ENCODE results near the gene PPM1N.
A peak's percentile ranks its signal among the peaks of the same experiment; 100 is the strongest.

PPM1N gene

DNA sequence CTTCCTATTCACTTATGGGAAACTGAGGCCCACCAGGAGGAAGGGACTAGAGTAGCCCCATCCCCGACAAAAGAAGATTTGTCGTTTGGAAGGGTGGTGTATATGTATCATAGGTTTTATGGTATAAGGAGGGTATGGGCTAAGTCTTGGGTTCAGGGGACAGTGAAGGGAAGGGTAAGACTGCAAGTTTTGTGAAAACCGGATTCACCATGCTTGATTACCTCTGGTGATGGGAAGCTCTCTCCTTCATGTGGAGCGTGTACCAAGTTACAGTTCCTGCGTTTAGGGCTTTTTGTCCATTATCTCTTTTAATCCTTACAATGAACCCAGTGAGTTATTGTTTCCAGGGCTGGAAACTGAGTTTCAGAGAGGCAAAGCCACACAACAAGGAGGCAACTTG is 12.8 kb downstream of the PPM1N start:
- DNase-seq = no peak

DNA sequence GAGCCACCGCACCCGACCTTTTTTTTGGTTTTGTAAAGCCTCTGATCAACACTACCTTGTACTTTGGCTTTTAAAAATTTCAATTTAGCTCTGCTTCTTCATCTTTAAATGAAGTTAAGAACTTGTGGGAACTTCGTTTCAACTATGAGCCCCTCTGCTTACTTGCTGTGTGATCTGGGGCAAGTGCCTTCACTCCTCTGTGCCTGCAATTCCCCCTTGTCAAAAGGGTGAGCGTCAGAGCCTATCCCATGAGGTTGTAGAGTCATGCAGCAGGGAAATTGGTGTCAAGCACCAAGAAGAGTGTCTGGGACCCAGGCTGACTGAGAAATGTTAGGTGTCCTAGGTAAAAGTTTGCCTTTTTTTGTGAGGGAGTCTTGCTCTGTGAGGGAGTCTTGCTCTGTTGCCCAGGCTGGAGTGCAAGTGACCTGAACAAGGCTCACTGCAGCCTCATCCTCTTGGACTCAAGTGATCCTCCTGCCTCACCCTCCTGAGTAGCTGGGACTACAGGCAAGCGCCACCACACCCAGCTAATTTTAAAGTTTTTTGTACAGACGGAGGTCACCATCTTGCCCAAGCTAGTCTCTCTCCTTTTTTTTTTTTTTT is 14.7 kb downstream of the PPM1N start:
- no peak for DNase-seq

DNA sequence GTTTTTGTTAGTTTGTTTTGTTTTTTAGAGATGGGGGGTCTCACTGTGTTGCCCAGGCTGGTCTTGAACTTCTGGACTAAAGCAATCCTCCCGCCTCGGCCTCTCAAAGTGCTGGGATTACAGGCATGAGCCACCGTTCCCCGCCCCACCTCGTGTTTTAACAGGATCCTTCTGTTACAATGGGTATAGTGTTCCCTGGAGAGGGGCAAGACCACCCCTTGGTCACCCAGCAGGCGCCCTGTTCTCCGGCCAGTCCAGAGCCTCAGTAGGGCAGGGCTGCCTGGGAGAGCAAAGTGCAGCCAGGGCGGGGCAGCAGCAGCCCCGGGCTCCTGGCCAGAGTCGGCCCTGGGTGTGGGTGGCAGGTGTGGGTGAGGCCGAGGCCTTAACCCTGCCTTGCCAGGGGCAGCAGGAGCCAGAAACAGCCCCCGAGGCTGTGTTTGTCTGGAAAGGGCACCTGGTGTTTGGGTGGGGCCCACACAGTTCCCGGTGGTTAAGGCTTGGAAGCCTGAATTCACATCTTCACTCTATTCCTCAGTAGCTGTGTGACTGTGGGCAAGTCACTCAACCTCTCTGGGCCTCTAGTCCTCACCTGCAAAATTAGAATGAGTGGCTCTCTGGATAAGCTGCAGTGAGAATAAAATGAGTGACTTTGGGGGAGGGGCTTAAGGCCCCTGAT is 16.3 kb downstream of the PPM1N start:
- DNase-seq = no peak

DNA sequence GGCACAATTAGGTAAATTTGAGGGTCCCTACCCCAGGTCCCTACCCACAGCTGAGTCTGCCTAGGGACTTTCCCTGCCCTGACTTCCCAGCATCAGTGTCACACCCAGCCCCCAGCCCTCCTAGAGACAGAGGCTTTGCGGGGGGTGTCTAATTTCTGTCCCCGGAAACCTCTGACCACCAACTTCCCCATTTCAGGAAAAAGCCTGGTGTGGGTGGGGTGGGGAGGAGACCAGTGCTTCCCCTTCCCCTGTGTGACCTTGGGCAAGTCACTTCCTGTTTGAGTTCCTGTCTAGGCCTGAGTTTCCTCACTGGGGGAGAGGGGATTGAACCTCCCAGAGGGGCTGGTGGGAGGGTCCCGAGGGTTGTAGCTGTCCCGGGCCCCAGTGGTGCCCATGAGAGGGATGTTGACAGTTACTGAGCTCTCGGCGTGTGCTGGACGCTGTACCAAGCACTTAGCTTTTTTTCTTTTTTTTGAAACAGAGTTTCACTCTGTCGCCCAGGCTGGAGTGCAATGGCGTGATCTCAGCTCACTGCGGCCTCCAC is 16.9 kb downstream of the PPM1N start:
- DNase-seq = no peak

DNA sequence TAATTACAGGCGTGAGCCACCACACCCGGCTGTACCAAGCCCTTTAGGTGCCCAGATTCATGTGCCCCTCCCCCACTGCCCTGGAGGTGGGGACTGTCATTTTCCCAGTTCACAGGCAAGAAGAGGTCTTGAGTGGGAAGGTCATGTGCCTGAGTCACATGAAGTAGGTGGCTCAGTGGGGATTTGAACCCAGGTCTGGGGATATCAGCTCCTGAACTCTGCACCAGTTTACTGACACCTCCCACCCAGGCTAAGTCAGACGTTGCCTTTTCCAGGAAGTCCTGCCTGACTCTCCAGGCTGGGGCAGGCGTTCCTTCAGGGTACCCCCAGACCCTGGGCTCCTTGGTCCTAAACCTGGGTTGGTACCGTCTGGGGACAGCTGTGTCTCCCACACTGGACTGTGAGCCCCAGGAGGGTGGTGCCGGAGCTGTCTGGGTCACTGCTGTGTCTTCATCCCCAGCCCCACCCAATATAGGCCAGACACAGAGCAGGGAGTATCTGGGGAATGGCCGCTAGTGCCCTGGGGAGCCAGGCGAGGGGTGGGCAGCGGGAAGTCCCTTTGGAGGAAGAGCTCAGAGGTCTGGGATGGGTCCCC is 17.7 kb downstream of the PPM1N start:
- DNase-seq = no peak

DNA sequence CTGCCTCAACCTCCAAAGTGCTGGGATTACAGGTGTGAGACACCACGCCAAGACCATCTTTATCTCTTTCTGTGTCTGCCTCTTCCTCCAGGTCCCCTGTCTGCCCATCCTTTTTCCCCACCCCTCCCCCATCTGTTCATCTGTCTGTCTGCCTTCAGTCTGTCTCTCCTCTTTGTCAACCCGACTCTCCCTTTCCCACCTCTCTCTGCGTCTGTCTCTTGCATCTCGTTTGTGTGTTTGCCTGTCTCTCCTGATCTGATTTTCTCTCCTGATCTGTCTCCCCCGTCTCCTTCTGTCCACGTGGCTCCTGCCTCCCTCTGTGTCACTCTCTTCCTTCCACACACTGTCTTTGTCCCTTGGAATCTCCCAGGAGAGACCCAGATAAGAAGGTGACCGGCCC is 19.0 kb downstream of the PPM1N start:
- no peak for DNase-seq

DNA sequence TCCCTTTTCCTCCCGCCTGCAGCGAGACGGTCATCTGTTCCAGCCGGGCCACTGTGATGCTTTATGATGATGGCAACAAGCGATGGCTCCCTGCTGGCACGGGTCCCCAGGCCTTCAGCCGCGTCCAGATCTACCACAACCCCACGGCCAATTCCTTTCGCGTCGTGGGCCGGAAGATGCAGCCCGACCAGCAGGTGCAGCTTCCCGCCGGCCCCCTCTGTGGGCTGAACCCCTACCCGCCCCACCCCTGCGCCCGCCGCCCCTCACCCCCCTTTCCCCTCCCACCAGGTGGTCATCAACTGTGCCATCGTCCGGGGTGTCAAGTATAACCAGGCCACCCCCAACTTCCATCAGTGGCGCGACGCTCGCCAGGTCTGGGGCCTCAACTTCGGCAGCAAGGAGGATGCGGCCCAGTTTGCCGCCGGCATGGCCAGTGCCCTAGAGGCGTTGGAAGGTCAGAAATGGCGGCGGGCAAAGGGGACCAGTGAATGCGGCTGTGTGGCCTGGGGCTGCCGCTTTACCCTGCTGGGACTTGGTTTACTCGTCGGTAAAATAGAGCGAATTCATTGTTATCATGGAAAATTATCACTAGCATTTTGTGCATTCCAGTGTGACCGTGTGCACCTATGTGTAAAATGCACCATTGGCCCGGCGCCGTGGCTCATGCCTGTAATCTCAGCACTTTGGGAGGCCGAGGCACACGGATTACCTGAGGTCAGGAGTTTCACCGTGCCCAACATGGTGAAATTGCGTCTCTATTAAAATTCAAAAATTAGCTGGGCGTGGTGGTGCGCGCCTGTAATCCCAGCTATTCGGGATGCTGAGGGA is 19.6 kb downstream of the PPM1N start:
- no peak for DNase-seq

DNA sequence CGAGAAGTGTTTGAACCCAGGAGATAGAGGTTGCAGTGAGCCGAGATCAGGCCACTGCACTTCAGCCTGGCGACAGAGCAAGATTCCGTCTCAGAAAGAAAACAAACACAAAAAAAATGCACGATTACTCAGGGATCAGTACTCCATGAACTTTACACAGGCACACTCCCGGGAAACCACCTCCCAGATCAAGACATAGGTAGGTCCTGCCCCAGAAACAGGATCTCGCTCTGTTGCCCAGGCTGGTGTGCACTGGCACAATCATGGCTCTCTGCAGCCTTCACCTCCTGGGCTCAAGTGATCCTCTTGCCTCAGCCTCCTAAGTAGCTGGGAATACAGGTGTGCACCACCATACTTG is 20.2 kb downstream of the PPM1N start:
- DNase-seq = no peak

DNA sequence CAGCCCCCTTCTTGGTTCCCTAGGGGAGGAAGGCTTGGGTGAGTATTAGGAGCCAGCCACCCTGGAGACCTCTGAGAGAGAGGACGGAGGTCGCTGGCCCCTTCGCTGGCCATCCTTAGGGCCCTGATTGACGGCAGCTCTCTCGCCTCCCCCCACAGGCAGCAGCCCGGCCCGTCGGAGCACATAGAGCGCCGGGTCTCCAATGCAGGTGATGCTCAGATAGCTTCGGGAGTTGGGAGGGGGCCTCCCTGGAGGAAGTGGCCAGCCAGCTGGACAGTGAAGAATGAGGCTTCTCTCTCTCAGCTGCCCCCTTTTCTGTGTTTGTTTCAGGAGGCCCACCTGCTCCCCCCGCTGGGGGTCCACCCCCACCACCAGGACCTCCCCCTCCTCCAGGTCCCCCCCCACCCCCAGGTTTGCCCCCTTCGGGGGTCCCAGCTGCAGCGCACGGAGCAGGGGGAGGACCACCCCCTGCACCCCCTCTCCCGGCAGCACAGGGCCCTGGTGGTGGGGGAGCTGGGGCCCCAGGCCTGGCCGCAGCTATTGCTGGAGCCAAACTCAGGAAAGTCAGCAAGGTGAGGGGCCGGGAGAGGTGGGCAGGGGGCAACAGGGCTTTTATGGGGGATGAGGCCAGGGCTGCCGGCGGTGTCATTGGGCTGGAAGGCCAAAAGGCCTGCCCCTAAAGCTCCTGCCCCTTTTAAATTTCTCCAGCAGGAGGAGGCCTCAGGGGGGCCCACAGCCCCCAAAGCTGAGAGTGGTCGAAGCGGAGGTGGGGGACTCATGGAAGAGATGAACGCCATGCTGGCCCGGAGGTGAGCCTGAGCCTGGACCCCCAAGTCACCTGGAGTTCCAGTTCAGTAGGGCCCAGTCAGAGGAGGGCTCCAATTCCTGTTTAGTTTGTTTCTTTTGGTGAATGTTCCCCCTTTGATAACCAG is 24.0 kb downstream of the PPM1N start:
- DNase-seq = no peak

DNA sequence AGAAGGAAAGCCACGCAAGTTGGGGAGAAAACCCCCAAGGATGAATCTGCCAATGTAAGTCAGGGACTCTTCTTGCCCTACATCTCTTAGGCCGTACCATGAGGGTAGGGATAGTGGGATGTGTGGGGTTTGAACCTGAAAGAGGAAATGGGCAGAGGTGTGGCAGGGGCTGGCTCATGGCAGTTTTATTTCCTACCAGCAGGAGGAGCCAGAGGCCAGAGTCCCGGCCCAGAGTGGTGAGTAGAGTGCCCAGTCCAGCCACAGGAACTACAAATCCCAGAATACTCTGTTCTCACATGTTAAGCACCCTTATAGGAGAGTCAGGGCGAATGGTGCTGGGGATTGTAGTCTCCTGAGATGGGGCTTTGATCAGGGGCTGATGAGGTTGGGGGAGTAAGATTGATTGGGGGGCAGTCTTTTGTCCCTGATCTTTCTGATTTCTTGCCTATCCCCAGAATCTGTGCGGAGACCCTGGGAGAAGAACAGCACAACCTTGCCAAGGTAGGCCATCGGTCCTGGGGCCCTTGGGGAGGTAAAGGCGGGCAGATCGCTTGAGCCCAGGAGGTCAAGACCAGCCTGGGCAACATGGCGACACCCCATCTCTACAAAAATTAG is 25.5 kb downstream of the PPM1N start:
- peak; percentile 57 for DNase-seq

DNA sequence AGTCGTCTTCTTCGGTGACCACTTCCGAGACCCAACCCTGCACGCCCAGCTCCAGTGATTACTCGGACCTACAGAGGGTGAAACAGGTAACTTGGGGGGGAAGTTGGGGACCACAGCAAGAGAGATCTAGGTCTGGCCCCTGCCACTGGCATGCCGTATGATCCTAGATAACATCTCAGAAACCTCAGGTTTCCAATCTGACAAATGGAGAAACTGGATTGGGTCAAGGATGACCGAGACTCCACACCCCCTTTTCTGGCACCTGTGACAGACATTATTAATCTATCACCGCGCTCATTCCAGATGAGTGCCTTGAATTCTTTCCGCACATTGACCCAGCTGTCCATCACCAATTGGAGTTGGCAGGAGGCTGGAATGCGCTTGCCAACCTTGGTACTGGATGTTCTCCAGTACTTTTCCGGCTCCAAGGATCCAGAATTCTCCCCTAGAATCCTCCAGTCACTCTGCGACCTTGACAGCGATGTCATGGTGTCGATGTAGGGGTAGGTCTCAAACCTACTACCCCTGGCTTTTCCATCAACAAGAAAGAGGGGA is 26.4 kb downstream of the PPM1N start:
- DNase-seq = no peak

DNA sequence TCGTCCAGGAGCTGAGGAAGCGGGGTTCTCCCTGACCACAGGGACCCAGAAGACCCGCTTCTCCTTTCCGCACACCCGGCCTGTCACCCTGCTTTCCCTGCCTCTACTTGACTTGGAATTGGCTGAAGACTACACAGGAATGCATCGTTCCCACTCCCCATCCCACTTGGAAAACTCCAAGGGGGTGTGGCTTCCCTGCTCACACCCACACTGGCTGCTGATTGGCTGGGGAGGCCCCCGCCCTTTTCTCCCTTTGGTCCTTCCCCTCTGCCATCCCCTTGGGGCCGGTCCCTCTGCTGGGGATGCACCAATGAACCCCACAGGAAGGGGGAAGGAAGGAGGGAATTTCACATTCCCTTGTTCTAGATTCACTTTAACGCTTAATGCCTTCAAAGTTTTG is 27.9 kb downstream of the PPM1N start:
- peak; percentile 70 for DNase-seq

DNA sequence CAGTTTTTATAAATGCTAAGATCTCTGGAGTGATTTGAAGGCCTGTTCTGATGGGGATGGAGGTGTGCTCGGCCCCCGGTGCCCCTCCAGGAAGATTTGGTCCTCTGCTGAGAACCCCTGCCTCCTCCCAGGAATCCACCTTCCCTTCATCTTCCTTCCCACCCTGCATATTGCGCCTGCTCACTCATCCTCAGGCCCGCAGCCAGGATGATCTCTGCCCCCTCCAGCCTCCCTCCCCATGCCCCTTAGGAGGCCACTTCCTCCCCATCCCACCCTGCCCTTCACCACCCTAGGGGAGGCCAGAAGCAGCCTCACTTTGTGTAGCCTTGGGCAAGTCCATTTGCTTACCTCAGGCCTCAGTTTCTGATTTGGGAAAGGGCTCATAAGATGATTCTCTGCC is 28.7 kb downstream of the PPM1N start:
- DNase-seq = no peak

DNA sequence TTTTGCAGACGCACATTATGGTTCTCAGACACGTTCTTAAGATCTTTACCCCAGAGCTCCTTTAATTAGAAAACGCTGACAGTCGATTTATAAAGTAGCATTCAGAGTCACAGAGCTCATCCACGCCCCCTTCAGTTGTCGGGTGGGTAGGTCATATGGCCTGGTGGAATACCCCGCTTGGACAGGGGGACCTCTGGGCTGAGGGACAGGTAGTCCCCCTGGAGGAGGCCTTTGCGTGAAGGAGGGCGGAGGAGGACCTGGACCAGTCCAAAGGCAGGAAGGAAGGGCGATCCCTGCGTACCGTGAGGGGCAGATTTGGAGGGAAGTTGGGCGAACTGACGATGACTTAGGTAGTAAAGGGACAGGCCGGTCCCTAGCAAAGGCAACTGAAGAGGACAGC is 29.5 kb downstream of the PPM1N start:
- no peak for DNase-seq

DNA sequence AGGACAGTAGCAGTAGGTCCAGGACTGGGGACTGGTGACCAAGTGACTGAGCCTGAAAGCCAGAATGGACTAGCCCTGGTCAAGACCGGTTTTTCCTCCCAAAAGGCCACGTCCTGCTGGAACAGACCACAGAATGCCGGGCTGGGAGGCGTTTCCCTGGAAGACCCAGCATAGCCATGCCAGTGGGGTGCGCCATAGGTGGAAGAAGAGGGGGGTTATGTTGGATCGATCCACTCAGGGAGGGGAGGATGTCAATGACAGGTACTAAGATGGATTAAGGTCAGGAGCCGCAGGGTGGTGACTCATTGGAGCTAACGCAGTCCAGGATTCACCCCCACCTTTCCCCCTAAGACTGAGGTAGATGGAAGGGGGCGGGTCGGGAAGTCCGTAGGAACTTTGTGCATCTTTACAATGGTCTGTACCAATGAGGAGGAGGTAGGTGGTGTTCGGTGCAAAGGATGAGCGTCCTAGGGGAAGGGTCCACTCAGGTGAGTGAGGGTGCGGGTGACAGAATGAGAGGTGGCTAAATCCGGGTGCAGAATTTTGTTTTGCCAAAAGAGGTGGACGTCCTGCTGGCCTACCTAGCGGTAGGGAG is 30.0 kb downstream of the PPM1N start:
- DNase-seq = no peak

DNA sequence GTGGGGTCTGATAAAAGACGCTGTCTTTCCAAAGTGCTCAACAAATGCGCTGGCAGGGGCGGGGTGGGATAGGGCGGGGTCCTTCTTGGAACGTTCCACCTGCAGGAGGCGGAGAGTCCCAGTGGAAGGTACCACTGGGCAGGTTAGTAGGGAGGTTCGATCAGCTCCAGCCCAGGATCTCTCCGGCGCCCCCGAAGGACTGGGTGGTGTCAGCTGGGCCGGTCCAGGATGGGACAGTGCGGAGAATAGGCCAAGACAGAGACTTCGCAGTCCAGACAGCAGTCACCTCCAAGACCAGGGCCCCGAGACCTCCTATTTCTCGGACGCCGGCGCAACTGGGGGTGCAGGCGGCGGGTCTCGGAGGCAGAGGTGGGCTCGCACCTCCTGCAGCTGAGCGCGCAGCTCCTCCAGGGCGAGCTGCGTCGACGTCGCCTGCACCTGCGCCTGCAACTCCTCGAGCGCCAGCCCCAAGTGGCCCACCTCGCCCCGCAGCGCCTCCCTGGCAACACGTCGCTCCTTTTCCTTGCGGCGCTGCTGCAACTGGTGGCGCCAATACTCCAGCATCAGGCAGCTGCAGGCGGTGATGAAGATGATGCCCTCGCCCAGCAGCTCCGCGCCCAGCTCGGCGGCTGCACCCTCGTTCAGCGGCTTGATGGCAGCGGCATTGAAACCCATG is 30.6 kb downstream of the PPM1N start:
- peak; percentile 77 for DNase-seq

DNA sequence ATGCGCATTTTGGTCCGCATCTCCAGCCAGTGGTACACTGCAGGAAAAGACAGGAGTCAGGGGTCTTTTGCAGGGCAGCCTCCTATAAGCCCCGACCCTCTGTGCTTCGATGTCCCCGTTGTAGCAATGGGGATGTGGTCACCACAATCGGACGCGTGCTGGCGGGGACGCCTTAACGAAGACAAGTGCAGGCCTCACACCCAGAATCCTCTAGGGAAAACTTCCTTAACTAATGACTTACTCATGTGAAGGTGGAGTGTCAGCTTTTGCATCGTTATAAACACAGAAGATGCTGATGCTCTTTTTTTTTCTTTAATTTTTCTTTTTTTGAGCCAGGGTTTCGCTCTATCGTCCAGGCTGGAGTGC is 31.2 kb downstream of the PPM1N start:
- peak; percentile 34 for DNase-seq

DNA sequence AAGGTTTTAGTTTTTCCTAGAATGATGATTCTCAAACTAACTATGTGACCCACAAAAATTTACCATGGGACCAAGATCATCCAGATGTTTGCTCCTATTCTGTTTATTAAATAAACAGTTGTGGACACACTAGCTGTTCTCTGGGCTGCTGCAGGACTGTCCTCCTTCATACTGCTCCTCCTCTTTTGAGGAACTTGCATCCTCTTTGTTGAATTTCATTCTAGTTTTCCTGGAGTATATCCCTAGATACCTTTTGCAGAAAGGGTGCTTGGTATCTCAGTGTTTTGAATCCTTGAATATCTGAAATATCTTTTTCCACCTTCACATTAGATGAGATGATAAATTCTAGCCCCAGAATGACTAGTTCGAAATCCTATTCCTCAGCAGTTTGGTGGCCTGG is 33.1 kb downstream of the PPM1N start:
- DNase-seq = no peak

DNA sequence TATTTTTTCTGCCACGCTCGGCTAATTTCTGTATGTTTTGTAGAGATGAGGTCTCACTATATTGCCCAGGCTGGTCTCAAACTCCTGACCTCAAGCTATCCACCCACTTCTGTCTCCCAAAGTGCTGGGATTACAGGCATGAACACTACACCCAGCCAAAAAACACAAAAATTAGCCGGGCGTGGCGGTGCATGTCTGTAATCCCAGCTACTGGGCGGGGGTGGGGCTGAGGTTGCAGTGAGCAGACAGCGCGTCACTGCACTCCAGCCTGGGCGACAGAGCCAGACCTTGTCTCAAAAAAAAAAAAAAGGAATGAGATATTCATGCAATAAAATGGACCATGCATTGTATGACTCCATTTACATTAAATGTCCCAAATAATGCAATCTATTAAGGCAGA is 41.2 kb downstream of the PPM1N start:
- DNase-seq = no peak

DNA sequence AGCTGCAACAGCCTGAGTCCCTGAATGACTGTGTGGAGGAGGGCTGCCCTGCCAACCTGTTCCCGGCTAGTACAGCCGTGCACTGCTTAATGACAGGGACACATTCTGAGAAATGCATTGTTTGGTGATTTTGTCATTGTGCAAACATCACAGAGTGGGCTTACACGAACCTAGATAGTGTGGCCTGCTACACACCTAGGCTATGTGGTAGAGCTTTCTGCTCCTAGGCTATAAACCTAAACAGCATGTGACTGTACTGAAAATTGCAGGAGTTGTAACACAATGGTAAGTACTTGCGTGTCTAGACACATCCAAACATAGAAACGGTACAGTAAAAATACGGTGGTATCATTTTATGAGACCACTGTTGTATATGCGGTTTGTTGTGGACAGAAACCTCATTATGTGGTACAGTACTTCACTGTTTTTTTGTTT is 44.0 kb downstream of the PPM1N start:
- no peak for DNase-seq

All from NCI-H2171 (cell line).